Measurements from ENCODE around the gene GUCY1B1. TPM values are rescaled to one million over a fixed set of nuclear protein-coding genes. Genes with fewer than 3 reads are reported as not detected.

GUCY1B1 gene
- total RNA-seq (10 to 100 TPM in 4 of 5 donors, not detected in 1; 14.8 to 59.8 (median 32.7) TPM), polyA plus RNA-seq (10 to 100 TPM in 1 of 3 donors, 1 to 10 TPM in 2; 5.3 to 10.5 (median 7.8) TPM)
- long read RNA-seq, donor 1, partial matches to known transcripts, result 5 of 8 reads
- long read RNA-seq, donor 1, other reads (novel, unspliced or antisense), result 0 of 8 reads
- long read RNA-seq, donor 2, partial matches to known transcripts, result 0 of 5 reads
- long read RNA-seq, donor 2, other reads (novel, unspliced or antisense), result 0 of 5 reads
- long read RNA-seq, donor 3, partial matches to known transcripts, result 0 of 2 reads
- long read RNA-seq, donor 3, other reads (novel, unspliced or antisense), result 0 of 2 reads
- long read RNA-seq, donor 4, result 0 reads
- long read RNA-seq, donor 5, partial matches to known transcripts, result 0 of 4 reads
- long read RNA-seq, donor 5, other reads (novel, unspliced or antisense), result 0 of 4 reads
- long read RNA-seq, donor 6, partial matches to known transcripts, result 0 of 4 reads
- long read RNA-seq, donor 6, other reads (novel, unspliced or antisense), result 0 of 4 reads
- long read RNA-seq, donor 7, transcript GUCY1B1-201 (14 exons, 3,124 nt), result major isoform, 6 of 12 reads
- long read RNA-seq, donor 7, partial matches to known transcripts, result 6 of 12 reads
- long read RNA-seq, donor 7, other reads (novel, unspliced or antisense), result 0 of 12 reads
- long read RNA-seq, donor 8, partial matches to known transcripts, result 5 of 7 reads
- long read RNA-seq, donor 8, other reads (novel, unspliced or antisense), result 0 of 7 reads
- long read RNA-seq, donor 9, partial matches to known transcripts, result 0 of 1 reads
- long read RNA-seq, donor 9, other reads (novel, unspliced or antisense), result 0 of 1 reads
- long read RNA-seq, donor 10, partial matches to known transcripts, result 0 of 5 reads
- long read RNA-seq, donor 10, other reads (novel, unspliced or antisense), result 0 of 5 reads

DNA sequence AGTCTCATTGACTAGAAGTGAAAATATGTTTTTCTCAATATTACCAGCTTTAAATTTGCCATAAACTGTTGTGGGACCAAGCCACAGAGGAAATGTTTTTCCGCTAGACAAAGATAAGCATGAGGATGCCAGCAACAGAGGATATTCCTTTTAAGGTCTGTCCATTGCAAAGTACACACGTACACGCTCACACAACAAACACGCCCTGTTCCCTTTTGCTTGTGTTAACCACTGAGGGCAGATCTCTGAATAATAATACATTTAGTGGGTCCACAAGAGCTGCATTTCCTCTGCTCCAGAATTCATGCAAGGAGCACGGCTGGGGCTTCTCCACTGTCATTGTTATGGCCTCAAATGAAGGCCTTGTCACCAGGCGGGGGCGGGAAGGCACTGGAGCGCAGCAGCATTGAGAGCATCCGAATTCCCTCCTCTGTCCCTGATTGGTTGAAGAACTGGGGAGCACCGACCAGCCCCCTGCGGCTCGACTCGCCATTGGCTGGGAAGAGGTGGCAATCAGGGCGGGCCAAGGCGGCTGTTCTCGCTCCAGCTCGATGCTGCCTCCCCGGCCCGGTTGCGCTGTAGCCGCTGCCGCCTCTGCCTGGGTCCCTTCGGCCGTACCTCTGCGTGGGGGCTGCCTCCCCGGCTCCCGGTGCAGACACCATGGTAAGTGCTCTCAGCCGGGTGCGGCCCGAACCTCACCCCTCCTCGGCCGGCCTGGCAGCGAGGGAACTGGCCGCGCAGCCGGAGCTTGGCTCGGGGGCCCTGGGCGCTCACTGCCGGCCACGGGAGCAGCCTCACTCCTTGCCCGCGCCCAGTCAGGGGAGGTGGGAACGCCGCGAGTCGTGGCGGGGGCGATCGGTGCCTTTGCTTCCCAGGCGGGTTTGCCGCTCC lies at the start of gene GUCY1B1:
TSS of gene GUCY1B1 (plus strand) at position 541 of the 891 bp plus-strand sequence. CDS start at position 661, 120 bp downstream.
- peak within 1 kb of the TSS; percentile 70 to 80 (median 78) for H3K4me3 ChIP-seq
- H3K36me3 ChIP-seq, result no peaks in the 10 kb centered on the region
- H3K27me3 ChIP-seq, result peaks cover 0 to 16% (median 15%) of the 10 kb centered on the region in 3 donors
- TF ChIP-seq, protein P1, sequence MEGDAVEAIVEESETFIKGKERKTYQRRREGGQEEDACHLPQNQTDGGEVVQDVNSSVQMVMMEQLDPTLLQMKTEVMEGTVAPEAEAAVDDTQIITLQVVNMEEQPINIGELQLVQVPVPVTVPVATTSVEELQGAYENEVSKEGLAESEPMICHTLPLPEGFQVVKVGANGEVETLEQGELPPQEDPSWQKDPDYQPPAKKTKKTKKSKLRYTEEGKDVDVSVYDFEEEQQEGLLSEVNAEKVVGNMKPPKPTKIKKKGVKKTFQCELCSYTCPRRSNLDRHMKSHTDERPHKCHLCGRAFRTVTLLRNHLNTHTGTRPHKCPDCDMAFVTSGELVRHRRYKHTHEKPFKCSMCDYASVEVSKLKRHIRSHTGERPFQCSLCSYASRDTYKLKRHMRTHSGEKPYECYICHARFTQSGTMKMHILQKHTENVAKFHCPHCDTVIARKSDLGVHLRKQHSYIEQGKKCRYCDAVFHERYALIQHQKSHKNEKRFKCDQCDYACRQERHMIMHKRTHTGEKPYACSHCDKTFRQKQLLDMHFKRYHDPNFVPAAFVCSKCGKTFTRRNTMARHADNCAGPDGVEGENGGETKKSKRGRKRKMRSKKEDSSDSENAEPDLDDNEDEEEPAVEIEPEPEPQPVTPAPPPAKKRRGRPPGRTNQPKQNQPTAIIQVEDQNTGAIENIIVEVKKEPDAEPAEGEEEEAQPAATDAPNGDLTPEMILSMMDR (IDR thresholded peaks at IDR 0.05), result peak in 3 of 7 experiments; percentile 18 to 35 (median 24)
- peak in 2 of 3 donors; percentile 2 to 55 for TF ChIP-seq POLR2AphosphoS5 (IDR thresholded peaks at IDR 0.05)
- TF ChIP-seq POLR2A (IDR thresholded peaks at IDR 0.05), result no peak
- H3K4me1 ChIP-seq, result peaks cover 10 to 36% (median 20%) of the 10 kb centered on the region in 4 donors
- H3K9me3 ChIP-seq, result no peaks in the 10 kb centered on the region
- DNase-seq, result peak; percentile 81 to 98
- WGBS, 5 donors, result 9 to 34% (median 13%) methylated on average over 18 to 51 of the region's 51 CpGs
- intact Hi-C loops (cut with DNase I; ENCODE audit: low total_unique reads), result no loop called here
- H3K27ac ChIP-seq, result peak within 1 kb of the TSS; percentile 65 to 92 (median 90)

DNA sequence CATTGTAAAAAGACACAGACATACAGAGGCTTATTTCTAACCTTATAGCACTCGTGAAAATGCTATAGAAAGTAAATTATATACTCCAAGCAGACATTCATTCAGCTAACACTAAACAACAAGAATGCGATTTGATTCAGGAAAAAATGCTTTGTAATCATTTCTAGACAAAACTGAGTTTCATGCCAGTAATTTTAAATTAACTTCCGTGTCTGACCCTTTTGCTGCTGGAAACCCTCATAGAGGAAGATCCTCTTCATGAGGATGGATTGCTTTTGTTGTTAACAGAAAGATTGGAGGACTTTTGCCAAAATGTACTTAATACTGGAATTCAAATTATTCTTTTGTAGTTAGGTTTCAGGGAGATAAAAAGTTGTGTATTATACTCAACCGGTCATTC lies 48.9 kb upstream of the GUCY1B1 start:
- no peak for TF ChIP-seq EP300 (IDR thresholded peaks at IDR 0.05)
- no peaks in the 10 kb centered on the region for H3K27me3 ChIP-seq
- WGBS, 5 donors, result 65 to 78% (median 67%) methylated on average over 4 of the region's 4 CpGs
- DNase-seq, result peak in 1 of 2 donors; percentile 22
- peaks cover 0 to 11% (median 0%) of the 10 kb centered on the region in 4 donors for H3K4me1 ChIP-seq
- no peaks in the 10 kb centered on the region for H3K9me3 ChIP-seq
- no peak overlapping the region for H3K4me3 ChIP-seq
- intact Hi-C loops (cut with DNase I; ENCODE audit: low total_unique reads), result no loop called here
- peaks cover 0 to 27% (median 9%) of the 10 kb centered on the region in 4 donors for H3K36me3 ChIP-seq
- no peak overlapping the region for H3K27ac ChIP-seq

DNA sequence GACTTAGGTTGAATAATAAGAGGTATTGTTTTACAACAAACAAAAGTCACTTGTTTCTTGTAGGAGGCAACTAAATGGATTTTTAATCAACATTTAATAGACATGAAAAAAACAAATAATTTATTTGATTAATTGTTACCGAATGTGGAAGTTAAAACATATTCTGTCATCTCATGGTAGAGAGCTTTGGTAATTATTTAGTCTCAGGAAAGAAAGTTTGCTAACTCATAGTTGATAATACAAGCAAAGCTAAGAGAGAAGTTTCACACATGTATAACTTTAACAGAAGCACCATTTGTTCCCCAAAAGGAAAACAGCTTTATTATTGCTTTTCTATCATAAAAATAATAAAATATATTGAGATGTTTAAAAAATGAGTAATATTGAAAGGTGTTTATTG lies 47.3 kb upstream of the GUCY1B1 start:
- 58 to 77% (median 67%) methylated on average over 1 of the region's 1 CpG for WGBS, 5 donors

DNA sequence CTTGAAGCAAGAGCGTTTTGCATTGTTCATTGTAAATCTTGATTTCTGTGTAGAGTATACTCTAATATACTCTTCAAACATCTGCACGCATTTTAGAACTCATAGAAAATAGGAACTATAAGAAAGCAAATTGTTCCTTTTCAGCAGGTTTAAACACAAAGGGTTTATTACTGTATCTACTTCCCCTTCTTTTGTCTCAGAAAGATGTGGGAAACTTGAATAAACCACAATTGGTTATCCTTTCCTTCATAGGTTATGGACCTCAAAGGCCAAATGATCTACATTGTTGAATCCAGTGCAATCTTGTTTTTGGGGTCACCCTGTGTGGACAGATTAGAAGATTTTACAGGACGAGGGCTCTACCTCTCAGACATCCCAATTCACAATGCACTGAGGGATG lies 46.0 kb upstream of the GUCY1B1 start:
- intact Hi-C loops (cut with DNase I; ENCODE audit: low total_unique reads), result no loop called here
- Histone ChIP-seq H3K27ac (no peak overlapping the region), H3K9me3 (no peaks in the 10 kb centered on the region), H3K27me3 (no peaks in the 10 kb centered on the region), H3K4me3 (no peak overlapping the region), H3K4me1 (no peaks in the 10 kb centered on the region), H3K36me3 (peaks cover 0 to 40% (median 9%) of the 10 kb centered on the region in 4 donors)
- TF ChIP-seq POLR2AphosphoS5 (IDR thresholded peaks at IDR 0.05) (no peak), POLR2A (IDR thresholded peaks at IDR 0.05) (no peak), EP300 (IDR thresholded peaks at IDR 0.05) (no peak)
- TF ChIP-seq, protein P1 (IDR thresholded peaks at IDR 0.05), result no peak
- WGBS, 5 donors, result 59 to 85% (median 79%) methylated on average over 3 of the region's 3 CpGs
- no peak for DNase-seq

More for the DNA sequence above, 47.3 kb upstream of the GUCY1B1 start:
- no peaks in the 10 kb centered on the region for H3K27me3 ChIP-seq
- no peaks in the 10 kb centered on the region for H3K9me3 ChIP-seq
- H3K27ac ChIP-seq, result no peak overlapping the region
- H3K4me1 ChIP-seq, result no peaks in the 10 kb centered on the region
- DNase-seq, result no peak
- no peak overlapping the region for H3K4me3 ChIP-seq
- no peak for TF ChIP-seq EP300 (IDR thresholded peaks at IDR 0.05)
- TF ChIP-seq, protein P1 (IDR thresholded peaks at IDR 0.05), result no peak
- no peak for TF ChIP-seq POLR2A (IDR thresholded peaks at IDR 0.05)
- TF ChIP-seq POLR2AphosphoS5 (IDR thresholded peaks at IDR 0.05), result no peak
- intact Hi-C loops (cut with DNase I; ENCODE audit: low total_unique reads), result no loop called here
- peaks cover 0 to 34% (median 9%) of the 10 kb centered on the region in 4 donors for H3K36me3 ChIP-seq
